ENCODE measurements around the gene THG1L.

DNA sequence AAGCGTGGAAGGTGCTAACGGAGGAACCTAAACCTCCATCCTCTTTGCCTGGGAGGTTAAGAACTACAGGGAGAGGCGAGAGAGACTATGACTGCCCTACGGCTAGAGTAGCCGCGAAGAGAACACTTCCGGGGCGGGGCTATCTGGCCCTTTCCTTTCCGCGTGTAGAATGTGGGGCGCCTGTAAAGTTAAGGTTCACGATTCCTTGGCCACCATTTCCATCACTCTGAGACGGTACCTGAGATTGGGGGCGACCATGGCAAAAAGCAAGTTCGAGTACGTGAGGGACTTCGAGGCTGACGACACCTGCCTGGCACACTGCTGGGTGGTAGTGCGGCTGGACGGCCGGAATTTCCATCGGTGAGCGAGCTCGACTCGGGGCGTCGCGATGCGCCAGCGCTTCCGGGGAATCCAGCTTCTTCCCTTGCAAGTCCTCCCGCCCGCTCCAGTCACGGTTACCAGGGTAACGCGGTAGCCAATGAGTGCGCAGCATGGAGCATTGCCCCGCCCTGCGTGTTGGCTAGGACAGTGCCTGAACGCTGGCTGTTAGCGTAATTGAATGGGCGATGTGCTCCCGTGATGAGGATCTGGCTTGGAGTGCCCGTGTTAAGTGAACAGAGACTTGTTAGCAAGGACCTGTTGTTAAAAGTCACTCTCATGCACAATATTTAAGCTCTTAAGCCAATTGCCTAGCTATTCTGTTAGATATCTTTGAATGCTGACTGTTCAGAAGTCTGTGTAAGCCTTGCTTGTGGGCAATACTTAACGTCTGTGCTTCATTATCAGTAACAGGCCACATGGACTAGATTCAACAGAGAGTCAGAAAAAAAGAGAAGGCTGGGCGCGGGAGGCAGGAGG, at the start of gene THG1L:
- TF ChIP-seq CTCF (conservative IDR thresholded peaks at IDR 0.05; ENCODE audit: low read length) (no peak), EZH2phosphoT487 (IDR thresholded peaks at IDR 0.05; ENCODE audit: borderline replicate concordance) (no peak)
